ENCODE results near the gene PRICKLE2. TPM values are rescaled to one million over a fixed set of nuclear protein-coding genes. Genes with fewer than 3 reads are reported as not detected.

PRICKLE2 gene
- total and polyA plus RNA-seq, 10 of the 15 experiments (the other 5 are each of a cell fraction or from before 2014, with no cell fraction given): 0.11 to 2.6 (median 0.69) TPM

- Histone ChIP-seq H3K27ac (ENCODE audit: control insufficient read depth, insufficient read depth) (no peak overlapping the region), H2AFZ (ENCODE audit: control insufficient read depth, low read depth, low read length) (no peak overlapping the region), H3K9me3 (replicated peaks; ENCODE audit: control insufficient read depth, insufficient read depth, low read length) (no peaks in the 10 kb centered on the region), H4K20me1 (ENCODE audit: control insufficient read depth, insufficient read depth) (no peaks in the 10 kb centered on the region), H3K9ac (ENCODE audit: control insufficient read depth, insufficient read depth, low read length) (no peak overlapping the region), H3K4me2 (ENCODE audit: control insufficient read depth, insufficient read depth) (no peak overlapping the region), H3K4me3 (no peak overlapping the region), H3K36me3 (ENCODE audit: control insufficient read depth in 2 of 2, insufficient read depth in 2 of 2, low read length in 1 of 2) (no peaks in the 10 kb centered on the region), H3K27me3 (replicated peaks in 1 of 2; ENCODE audit: control insufficient read depth in 2 of 2, insufficient read depth in 2 of 2, low read length in 1 of 2) (no peaks in the 10 kb centered on the region), H3K79me2 (ENCODE audit: control insufficient read depth, insufficient read depth, low read length) (no peaks in the 10 kb centered on the region), H3K4me1 (ENCODE audit: control insufficient read depth, insufficient read depth, low read length) (no peaks in the 10 kb centered on the region)
- BruUV-seq (replicated peaks): no TSS peak
- 0% methylated on average over 1 of the region's 1 CpG for WGBS (ENCODE audit: insufficient coverage, insufficient replicate concordance, low lambda C conversion rate, missing lambda C conversion rate)
- no peak for ATAC-seq
- ChIA-PET CTCF (interaction anchor here (1.1 kb wide), 1 partner anchor 19 kb away, joined by 3 read pairs; no protein-coding TSS in a partner anchor), POLR2A (no interaction called here), RAD21 (ENCODE audit: unreplicated experiment) (no interaction called here), SMC1A (ENCODE audit: uncharacterized antibody, unreplicated experiment) (interaction anchor here (1.2 to 1.6 kb wide), 4 partner anchors 11 to 92 kb away, joined by 3 to 5 read pairs (median 4); no protein-coding TSS in a partner anchor)
- FAIRE-seq: no peak
- no peak for DNase-seq (ENCODE audit: low read depth, low spot score)
- intact Hi-C loops (cut with micrococcal nuclease; ENCODE audit: unreplicated experiment) (no loop called here), in situ Hi-C loops (cut with MboI) (no loop called here)
- no peak for TF ChIP-seq SP1 (IDR thresholded peaks at IDR 0.05; ENCODE audit: low read depth, low read length)
- TF ChIP-seq NR2C2 (IDR thresholded peaks at IDR 0.05; ENCODE audit: borderline replicate concordance, control insufficient read depth, insufficient read length, low read depth): no peak
- TF ChIP-seq STAT1 (conservative IDR thresholded peaks at IDR 0.05): no peak
- TF ChIP-seq USF1 (IDR thresholded peaks at IDR 0.05; ENCODE audit: borderline replicate concordance, extremely low read length, insufficient read depth, low read depth, low read length): no peak
- no peak for TF ChIP-seq HDAC6 (IDR thresholded peaks at IDR 0.05; ENCODE audit: unreplicated experiment)
- TF ChIP-seq MEF2B (IDR thresholded peaks at IDR 0.05; ENCODE audit: partially characterized antibody, poor library complexity, severe bottlenecking): no peak
- no peak for TF ChIP-seq GATAD2B (conservative IDR thresholded peaks at IDR 0.05; ENCODE audit: low read depth)
- TF ChIP-seq ZBTB40 (IDR thresholded peaks at IDR 0.05; ENCODE audit: borderline replicate concordance): no peak
- TF ChIP-seq, protein P1, sequence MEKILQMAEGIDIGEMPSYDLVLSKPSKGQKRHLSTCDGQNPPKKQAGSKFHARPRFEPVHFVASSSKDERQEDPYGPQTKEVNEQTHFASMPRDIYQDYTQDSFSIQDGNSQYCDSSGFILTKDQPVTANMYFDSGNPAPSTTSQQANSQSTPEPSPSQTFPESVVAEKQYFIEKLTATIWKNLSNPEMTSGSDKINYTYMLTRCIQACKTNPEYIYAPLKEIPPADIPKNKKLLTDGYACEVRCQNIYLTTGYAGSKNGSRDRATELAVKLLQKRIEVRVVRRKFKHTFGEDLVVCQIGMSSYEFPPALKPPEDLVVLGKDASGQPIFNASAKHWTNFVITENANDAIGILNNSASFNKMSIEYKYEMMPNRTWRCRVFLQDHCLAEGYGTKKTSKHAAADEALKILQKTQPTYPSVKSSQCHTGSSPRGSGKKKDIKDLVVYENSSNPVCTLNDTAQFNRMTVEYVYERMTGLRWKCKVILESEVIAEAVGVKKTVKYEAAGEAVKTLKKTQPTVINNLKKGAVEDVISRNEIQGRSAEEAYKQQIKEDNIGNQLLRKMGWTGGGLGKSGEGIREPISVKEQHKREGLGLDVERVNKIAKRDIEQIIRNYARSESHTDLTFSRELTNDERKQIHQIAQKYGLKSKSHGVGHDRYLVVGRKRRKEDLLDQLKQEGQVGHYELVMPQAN (conservative IDR thresholded peaks at IDR 0.05): no peak
- no peak for TF ChIP-seq ZBTB11 (CRISPR knock-in tag; IDR thresholded peaks at IDR 0.05)
- no peak for TF ChIP-seq MAX (IDR thresholded peaks at IDR 0.05; ENCODE audit: low read depth, low read length)
- no peak for TF ChIP-seq PAX5 (IDR thresholded peaks at IDR 0.05; ENCODE audit: borderline replicate concordance, low read depth, low read length)
Observed at GRCh38 chr3:64130436-64130835, 94.8 kb downstream of the PRICKLE2 start.

Data from GM12878 (cell line).